IPS-20b (cell line): ENCODE results near the gene ST3GAL3.

Experiments
- H3K27ac ChIP-seq: one replicate; pipeline ENCODE4 v1.5.1; 2013; ENCODE audit warnings: low read length
- H3K27me3 ChIP-seq: 2 replicates; pipeline ENCODE4 v1.6.1; 2013; ENCODE audit warnings: mild to moderate bottlenecking, low read length, inconsistent platforms; ENCODE audit not compliant: insufficient read depth
- H3K36me3 ChIP-seq: 2 replicates; pipeline ENCODE4 v1.6.1; 2013; ENCODE audit warnings: low read depth, mild to moderate bottlenecking, inconsistent platforms, low read length, moderate library complexity; ENCODE audit not compliant: insufficient read depth
- H3K4me1 ChIP-seq: 2 replicates; pipeline ENCODE4 v1.6.1; 2013; ENCODE audit warnings: mild to moderate bottlenecking, control low read depth, inconsistent platforms, low read length, moderate library complexity; ENCODE audit not compliant: insufficient read depth
- H3K4me3 ChIP-seq: 2 replicates; pipeline ENCODE4 v1.5.1; 2013; ENCODE audit warnings: mild to moderate bottlenecking, low read length, inconsistent platforms
- H3K9ac ChIP-seq: 2 replicates; pipeline ENCODE4 v1.6.1; 2013; ENCODE audit warnings: low read depth, mild to moderate bottlenecking, inconsistent platforms, low read length, moderate library complexity
- H3K9me3 ChIP-seq: 2 replicates; pipeline ENCODE4 v1.6.1; 2013; ENCODE audit warnings: mild to moderate bottlenecking, low read depth, low read length, inconsistent platforms; ENCODE audit not compliant: insufficient read depth

Gene ST3GAL3

GRCh38 chr1:43979261-43979527 is 271.9 kb downstream of the ST3GAL3 start:
- H3K4me3 ChIP-seq = peak overlapping the region; percentile 73; the same call in 1 of the 2 replicates
- no peaks in the 10 kb centered on the region for H3K27me3 ChIP-seq
- peaks cover 35% of the 10 kb centered on the region for H3K36me3 ChIP-seq
- peak overlapping the region; percentile 89; the same call in 1 of the 2 replicates for H3K9ac ChIP-seq
- H3K9me3 ChIP-seq = no peaks in the 10 kb centered on the region
- no peak overlapping the region for H3K27ac ChIP-seq
- peaks cover 7% of the 10 kb centered on the region; the same call in 1 of the 2 replicates for H3K4me1 ChIP-seq

- Histone ChIP-seq H3K27me3 (no peaks in the 10 kb centered on the region), H3K36me3 (peaks cover 40% of the 10 kb centered on the region), H3K4me3 (peak overlapping the region; percentile 73), H3K27ac (no peak overlapping the region), H3K4me1 (peaks cover 7% of the 10 kb centered on the region; the same call in 1 of the 2 replicates), H3K9ac (peak overlapping the region; percentile 89), H3K9me3 (no peaks in the 10 kb centered on the region)
Observed at GRCh38 chr1:43979528-43980254, 272.4 kb downstream of the ST3GAL3 start.

GRCh38 chr1:43980255-43981134 is 273.2 kb downstream of the ST3GAL3 start:
- Histone ChIP-seq H3K27me3 (no peaks in the 10 kb centered on the region), H3K4me3 (peak overlapping the region; percentile 73), H3K36me3 (peaks cover 47% of the 10 kb centered on the region), H3K4me1 (peaks cover 7% of the 10 kb centered on the region; the same call in 1 of the 2 replicates), H3K9ac (peak overlapping the region; percentile 89), H3K9me3 (no peaks in the 10 kb centered on the region), H3K27ac (no peak overlapping the region)
